NCI-H2196 (cell line): ENCODE data around the gene MLLT3.

Experiments used
- DNase-seq: peaks from one replicate; lab custom pipeline; 2025; ENCODE audit not compliant: unreplicated experiment; lab: John Stamatoyannopoulos, UW

The MLLT3 gene

DNA sequence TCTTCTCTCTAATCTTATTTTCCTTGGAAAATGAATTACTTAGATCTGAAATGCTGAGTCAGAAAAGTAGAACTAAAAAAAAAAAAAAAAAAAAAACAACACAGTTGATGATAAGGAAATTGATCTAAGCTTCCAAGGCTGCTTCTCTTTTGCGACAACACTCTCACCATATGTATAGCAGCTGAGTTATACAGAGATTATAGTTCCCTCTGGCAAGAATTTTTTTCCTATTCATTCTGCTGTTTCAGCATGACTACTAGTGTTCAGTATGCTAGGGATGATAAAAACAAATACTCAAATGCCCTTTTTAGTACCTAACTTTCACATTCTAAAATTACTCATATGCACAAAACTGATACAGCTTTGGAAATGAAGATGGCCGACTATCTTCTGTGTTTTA is 267.3 kb downstream of the MLLT3 start:
- no peak for DNase-seq

DNA sequence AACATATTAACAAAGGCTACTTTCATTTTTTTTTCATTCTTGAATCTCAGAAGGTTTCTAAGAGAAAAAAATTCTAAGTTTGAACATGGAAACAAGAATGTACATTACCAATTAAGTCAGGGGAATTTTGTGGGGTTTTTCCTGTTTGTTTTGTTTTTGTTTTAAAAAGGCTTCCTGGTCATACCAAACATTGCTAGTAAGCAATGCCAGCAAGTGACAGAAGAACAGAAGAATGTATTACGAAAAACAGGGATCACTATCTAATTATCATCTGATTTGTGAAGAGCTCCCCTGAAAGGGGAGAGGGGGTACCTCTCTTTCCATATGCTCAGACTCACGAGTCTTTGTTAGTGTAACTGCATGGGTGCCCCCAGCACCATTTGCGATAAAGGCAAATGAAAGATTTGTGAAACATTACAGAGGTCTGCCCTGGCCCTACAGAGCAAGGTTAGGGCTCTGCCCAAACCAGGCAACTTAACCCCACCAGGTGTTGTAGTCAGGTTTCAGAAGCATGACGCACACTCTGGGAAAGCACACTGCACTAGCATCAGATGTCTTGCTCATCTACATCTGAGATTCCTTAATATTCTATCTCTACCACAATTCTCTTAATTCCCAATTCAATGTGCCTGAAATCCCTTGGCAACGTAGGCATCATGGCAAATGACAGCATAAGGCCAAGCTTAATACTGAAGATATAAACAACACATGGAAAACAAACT is 268.2 kb downstream of the MLLT3 start:
- DNase-seq, result no peak

- DNase-seq, result no peak
Observed at GRCh38 chr9:20353524-20353923, 268.8 kb downstream of the MLLT3 start.

- DNase-seq, result no peak
Observed at GRCh38 chr9:20352591-20352990, 269.7 kb downstream of the MLLT3 start.

DNA sequence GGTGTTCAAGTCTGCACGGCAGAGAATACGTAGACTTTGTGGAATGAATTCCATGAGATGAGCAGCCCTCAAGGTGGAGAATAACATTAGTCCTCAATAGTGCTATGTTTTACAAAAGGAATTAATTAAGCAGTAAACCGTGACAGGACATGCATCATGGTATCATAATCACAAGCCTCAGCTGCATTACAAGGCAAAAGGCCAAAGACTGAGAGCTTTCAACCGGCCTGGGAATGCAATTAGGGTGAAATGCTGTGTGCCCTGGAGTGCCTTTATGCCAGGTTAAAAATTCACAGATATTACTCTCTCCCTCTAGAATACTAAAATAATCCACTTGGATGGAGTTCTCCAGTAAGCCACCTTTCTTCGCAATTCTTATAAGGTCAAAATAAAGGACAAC is 270.6 kb downstream of the MLLT3 start:
- no peak for DNase-seq

DNA sequence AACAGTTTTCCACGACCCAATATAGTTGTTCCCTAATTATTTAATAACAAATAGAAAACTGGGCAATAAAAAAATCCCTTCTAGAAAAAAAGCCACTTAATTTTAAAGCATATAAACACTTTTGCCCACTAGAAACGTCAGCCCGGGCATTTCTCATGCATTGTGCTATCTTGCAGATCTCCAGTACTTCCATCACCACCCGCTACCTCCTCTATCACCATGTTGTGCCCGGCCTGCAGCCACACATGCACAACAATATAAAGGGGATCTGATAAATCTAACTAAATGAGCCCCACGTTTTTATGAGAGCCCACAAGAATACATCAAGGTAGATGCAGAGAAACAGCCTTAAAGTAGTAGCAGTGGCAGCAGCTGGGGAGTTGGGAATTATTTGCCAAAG is 272.7 kb downstream of the MLLT3 start:
- no peak for DNase-seq

- no peak for DNase-seq
Observed at GRCh38 chr9:20343325-20343724, 279.0 kb downstream of the MLLT3 start.

DNA sequence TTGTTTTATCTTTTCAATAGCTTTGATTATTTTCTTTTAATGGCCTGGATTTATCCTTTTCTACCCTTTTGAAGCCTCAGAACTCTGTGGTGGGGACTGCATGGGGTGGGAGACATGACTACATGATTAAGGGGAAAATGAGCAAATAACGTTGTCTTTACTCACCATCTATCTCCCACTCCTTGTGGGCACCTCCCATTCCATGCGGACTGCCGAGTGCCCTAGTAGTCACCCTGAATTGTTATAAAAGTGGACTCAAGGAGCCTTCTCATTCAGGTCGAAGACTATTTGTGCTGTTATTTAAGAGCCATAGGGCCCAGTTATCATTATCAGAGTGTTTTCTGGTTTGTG is 281.8 kb downstream of the MLLT3 start:
- DNase-seq, result no peak

GRCh38 chr9:20335668-20336332 is 286.5 kb downstream of the MLLT3 start:
- no peak for DNase-seq

GRCh38 chr9:20333991-20334390 is 288.3 kb downstream of the MLLT3 start:
- DNase-seq, result no peak

- no peak for DNase-seq
Observed at GRCh38 chr9:20331095-20331685, 291.1 kb downstream of the MLLT3 start.

GRCh38 chr9:20330688-20331087 is 291.6 kb downstream of the MLLT3 start:
- DNase-seq, result no peak

- DNase-seq, result no peak
Observed at GRCh38 chr9:20326516-20326915, 295.8 kb downstream of the MLLT3 start.

DNA sequence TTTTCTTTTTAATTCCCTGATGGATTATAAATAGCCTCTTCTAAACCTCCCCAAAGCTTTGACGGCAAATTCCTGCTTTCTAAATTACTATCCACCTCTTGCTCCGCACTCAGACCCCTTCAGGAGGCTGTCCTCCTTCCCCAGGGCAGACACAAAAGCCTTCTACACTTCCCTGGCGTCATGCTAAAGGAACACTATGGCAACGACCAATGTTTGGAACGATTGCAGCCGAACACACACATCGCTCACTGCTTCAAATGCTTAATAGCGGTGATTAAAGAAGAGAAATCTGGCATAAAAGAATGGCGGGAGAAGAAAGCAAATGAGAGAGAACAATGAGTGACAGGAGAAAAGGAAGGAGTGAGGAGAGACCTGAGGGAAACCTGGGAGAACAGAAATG is 297.3 kb downstream of the MLLT3 start:
- DNase-seq, result no peak

DNA sequence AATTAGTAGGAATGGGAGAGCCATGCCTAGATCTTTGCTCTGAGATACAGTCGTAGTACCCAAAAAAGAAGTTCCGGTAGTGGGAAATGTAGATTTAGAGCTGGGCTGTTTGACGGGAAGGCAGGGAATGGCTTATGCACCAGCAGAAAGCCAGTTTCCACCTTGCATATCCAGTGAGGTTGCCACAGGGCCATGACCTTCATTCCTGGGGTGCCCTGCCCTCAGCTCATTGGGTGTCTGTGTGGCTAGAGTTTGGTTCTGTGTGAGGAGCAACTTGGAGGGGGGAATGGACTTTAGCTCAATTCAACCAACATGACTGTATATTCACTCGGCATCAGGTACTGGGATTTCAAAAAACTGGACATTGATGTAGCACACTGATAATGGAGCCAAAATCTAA is 300.1 kb downstream of the MLLT3 start:
- no peak for DNase-seq

DNA sequence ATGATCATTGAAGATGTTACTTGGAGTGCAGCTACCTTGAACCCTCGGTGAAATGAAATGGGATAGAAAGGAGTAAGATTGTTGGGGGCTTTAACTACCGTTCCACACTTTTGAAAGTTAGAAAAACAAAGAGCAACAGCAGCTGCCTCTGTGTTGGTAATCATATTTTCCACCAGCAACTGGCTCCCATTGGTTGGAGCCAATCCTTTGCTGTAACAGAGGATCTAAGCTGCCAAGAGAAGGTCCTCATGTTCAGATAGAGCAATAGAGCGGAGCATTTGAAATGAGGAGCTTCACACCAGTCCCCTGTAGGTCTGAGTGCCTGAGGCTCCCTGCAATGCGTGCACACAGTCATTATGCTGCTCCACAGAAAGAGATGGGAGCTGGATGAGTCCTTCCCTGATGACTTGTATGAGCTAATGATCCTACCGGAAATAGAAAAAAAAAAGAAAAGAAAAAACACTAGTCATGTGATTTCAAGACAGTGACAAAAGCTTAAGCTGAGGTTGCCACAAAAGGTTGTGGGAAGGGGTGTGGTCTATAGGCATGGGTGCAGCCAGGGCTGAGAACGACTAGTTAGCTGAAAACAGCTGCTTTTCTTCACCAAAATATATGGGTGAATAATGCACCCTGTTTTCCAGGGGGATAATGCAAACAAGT is 300.7 kb downstream of the MLLT3 start:
- no peak for DNase-seq

DNA sequence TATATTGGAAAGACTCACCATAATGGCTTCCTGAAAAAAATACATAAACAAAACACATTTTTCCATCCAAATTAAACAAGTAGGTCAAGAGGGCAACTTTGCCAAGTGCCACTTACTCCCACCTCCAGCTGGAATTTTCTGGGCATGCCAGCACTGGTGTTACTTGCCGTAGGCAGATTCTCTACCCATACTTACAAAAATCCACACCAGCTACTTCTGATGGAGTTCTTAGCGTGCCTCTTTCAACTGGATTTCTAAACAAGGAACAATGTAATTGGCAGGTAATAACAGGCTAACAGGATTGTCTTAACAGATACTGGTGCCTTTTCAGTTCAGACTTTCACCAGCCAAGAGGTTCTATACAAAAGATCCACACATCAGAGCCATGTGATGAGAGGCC is 301.4 kb downstream of the MLLT3 start:
- no peak for DNase-seq

DNA sequence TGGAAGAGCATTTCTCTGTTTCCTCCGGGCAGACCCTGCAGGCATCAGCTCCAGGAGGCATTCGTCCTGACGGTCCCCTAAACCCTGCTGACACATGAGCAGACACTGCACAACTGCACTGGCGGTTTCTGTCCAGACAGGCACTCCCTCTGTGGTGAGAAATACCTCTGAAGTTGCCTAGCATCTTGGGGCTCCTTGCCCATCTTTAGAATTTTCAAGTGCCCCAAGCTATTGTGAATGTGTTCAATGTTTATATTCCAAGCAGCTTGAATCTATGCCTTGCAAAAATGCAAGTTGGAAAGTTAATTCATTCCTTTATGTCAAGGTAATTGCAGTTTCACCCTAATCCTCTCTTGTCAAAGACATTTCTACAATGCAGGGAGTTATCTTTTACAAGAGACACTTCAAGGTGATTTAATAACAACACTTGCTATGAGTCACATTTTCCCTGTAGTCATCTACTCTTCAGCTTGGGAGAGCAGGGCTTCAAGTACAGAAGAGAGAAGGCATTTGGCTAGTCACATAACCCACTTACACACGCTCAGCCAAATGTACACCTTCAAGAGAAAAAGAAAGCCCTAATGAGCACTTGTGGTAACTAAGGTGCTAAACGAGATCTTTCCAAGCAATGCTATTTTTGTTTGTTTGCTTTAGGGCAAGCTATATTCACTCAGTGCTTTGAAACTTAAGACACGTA is 302.5 kb downstream of the MLLT3 start:
- peak; percentile 62 for DNase-seq

DNA sequence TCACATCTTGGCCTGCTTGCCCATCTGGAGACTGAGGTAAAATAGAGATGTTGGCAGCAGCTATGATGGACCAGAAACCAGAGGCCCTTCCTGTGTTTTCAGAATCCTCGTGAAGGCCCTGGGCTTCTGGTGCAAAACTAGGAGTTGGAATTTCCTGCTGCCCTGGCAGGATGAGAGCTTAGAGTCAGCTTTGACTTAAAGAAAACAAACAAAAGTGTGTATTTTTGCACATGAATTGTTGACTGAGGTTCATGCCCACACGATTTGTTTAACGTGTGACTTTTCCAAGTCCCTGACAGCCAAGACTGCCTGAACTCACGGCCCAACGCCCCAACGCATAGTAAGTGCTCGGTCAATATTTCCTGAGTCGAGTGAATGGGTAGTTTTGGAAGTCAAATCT is 303.1 kb downstream of the MLLT3 start:
- no peak for DNase-seq

- DNase-seq, result no peak
Observed at GRCh38 chr9:20317701-20318100, 304.6 kb downstream of the MLLT3 start.

DNA sequence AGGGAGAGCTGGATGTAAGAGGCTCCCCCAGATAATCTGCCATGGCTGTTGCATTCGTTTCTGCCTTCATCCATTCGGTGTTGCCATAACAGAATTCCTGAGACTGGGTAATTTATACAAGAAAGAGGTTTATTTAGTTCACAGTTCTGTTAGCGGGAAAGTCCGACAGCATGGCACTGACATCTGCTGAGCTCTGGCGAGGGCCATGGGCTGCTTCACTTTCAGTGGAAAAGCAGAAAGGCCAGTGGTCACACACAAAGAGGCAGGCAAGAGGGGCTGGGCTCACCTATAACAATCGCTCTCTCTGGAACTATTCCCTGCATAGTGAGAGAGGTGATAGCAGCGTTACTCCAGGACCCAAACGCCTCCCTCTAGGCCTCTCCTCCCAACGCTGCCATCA is 305.9 kb downstream of the MLLT3 start:
- DNase-seq, result no peak

DNA sequence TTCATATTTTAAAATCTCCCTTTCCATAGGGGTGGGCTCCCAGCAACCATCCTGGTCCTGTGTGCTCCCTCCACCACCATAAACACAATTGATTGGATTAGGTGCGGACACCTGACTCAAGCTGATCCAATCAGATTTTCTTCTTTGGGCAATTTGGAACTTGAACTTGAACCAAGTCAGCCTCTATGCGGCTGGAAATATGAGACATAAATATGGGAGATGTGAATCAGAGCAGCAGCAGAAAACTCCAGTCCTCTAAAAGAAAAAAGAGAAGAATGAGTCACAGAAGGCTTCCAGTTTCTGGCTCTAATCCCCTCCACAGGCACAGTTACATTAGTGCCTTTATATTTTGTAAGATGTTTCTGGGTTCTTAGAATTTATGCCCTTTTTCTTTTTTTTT is 306.6 kb downstream of the MLLT3 start:
- no peak for DNase-seq
